GM12874 (cell line): ENCODE results near the gene SGSM1.

Experiments
- TF ChIP-seq, protein P1 (sequence below): IDR thresholded peaks from 2 replicates; pipeline ENCODE4 v1.5.1; 2011; ENCODE audit warnings: low read depth, mild to moderate bottlenecking, control low read depth, low read length, moderate library complexity; ENCODE audit not compliant: insufficient read depth

The SGSM1 gene

DNA sequence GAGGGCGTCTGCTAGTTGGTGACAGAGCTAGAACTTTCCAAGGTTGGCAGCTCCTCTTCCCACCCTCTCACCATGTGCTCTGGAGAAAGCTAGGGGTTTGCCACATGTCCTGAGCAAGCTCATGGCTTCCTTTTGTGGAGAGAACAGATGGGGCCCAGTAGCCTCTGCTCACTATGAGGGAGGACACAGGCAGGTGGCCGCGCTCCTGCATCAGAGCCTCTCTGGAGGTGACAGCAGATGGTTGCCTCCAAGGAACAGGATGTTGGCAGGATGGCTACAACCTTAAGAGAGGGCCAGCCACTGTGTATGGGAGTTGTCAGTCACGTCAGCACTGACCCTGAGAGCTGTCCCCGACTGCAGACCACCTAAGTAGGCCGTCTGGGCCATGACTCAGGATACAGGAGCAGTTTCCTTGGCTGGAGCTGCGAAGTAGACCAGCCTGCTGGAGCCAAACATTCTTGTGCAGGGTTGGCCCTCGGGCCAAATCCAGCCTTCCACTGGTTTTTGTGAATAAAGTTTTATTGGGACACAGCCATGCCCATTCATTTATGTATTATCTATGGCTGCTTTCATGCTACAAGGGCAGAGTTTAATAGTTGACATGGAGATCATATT, 28.0 kb downstream of the SGSM1 start:
- TF ChIP-seq, protein P1, sequence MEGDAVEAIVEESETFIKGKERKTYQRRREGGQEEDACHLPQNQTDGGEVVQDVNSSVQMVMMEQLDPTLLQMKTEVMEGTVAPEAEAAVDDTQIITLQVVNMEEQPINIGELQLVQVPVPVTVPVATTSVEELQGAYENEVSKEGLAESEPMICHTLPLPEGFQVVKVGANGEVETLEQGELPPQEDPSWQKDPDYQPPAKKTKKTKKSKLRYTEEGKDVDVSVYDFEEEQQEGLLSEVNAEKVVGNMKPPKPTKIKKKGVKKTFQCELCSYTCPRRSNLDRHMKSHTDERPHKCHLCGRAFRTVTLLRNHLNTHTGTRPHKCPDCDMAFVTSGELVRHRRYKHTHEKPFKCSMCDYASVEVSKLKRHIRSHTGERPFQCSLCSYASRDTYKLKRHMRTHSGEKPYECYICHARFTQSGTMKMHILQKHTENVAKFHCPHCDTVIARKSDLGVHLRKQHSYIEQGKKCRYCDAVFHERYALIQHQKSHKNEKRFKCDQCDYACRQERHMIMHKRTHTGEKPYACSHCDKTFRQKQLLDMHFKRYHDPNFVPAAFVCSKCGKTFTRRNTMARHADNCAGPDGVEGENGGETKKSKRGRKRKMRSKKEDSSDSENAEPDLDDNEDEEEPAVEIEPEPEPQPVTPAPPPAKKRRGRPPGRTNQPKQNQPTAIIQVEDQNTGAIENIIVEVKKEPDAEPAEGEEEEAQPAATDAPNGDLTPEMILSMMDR, result no peak

GRCh38 chr22:24834845-24835570, 29.0 kb downstream of the SGSM1 start:
- TF ChIP-seq, protein P1, result no peak

- TF ChIP-seq, protein P1, result no peak
These were observed 30.3 kb downstream of the SGSM1 start for GRCh38 chr22:24836282-24836681.

DNA sequence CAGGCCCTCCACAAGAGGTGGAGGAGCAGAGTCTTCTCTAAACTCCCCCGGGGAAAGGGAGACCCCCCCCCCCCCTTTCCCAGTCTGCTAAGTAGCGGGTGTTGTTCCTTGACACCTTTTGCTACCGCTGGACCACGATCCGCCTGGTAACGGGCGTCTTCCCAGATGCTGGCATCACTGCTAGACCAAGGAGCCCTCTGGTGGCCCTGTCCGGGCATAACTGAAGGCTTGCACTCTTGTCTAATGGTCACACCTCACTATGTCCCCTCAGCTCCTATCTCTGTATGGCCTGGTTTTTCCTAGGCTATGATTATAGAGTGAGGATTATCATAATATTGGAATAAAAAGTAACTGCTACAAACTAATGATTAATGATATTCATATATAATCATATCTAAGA, 31.5 kb downstream of the SGSM1 start:
- TF ChIP-seq, protein P1, result peak; percentile 12; the same call in 1 of the 2 replicates

- TF ChIP-seq, protein P1, result no peak
These were observed 35.2 kb downstream of the SGSM1 start for GRCh38 chr22:24841261-24841660.

DNA sequence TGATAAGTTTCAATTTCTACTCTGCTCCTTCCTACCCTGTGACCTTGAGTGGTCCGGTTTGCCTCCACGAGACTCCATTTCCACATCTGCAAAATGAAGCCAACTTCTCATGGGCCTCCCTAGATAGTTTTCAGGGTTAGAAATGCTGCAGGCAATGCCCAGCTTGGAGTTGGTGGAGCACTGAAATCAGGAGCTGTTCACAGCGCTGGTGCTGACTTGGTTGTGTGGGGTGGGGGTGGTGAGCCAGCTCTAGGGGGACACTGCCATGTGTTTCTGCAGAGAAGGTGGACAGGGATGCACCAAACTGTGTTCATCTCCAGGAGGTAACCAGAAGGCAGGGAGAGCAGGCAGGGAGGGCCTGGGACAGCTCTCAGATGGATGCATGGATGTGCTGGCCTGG, 37.0 kb downstream of the SGSM1 start:
- TF ChIP-seq, protein P1, result no peak

- TF ChIP-seq, protein P1, result no peak
These were observed 39.3 kb downstream of the SGSM1 start for GRCh38 chr22:24845041-24845898.
